CD14-positive monocyte (primary cell): ENCODE data around the gene CD33. TPM values are rescaled to one million over a fixed set of nuclear protein-coding genes. Genes with fewer than 3 reads are reported as not detected.

Source experiments
- DNase-seq, 3 donors: peaks; one replicate each; pipeline ENCODE4 v3.0.0-alpha.2; 2011 to 2022
- H2AFZ ChIP-seq: 2 replicates; pipeline ENCODE4 v1.6.0; 2012; ENCODE audit warnings: mild to moderate bottlenecking, low read depth, low read length, inconsistent platforms; ENCODE audit not compliant: insufficient read depth, poor library complexity, severe bottlenecking
- H3K27ac ChIP-seq, 2 donors: 1 replicate in 1 of 2; 2 replicates in 1 of 2; pipeline ENCODE4 v1.5.1; 2012 to 2013; ENCODE audit warnings: low read length in 2 of 2, control low read depth in 1 of 2, inconsistent platforms in 1 of 2, low read depth in 1 of 2, mild to moderate bottlenecking in 1 of 2
- H3K27me3 ChIP-seq, 2 donors: one replicate each; pipeline versions ENCODE4 v1.6.0 to v1.6.1; 2011 to 2013; ENCODE audit warnings: low read length in 2 of 2; ENCODE audit not compliant: control insufficient read depth in 2 of 2, insufficient read depth in 2 of 2
- H3K36me3 ChIP-seq, 2 donors: replicated peaks in 1 of 2; 1 replicate in 1 of 2; 2 replicates in 1 of 2; pipeline versions ENCODE4 v1.5.1 to v1.6.1; 2012 to 2013; ENCODE audit warnings: low read length in 2 of 2, control low read depth in 1 of 2, inconsistent platforms in 1 of 2, mild to moderate bottlenecking in 1 of 2; ENCODE audit not compliant: insufficient read depth in 2 of 2, control insufficient read depth in 1 of 2
- H3K4me1 ChIP-seq, 2 donors: 1 replicate in 1 of 2; 2 replicates in 1 of 2; pipeline versions ENCODE4 v1.5.1 to v1.6.1; 2012 to 2013; ENCODE audit warnings: low read length in 2 of 2, control low read depth in 1 of 2, inconsistent platforms in 1 of 2, mild to moderate bottlenecking in 1 of 2, moderate library complexity in 1 of 2; ENCODE audit not compliant: insufficient read depth in 2 of 2, control insufficient read depth in 1 of 2
- H3K4me2 ChIP-seq: replicated peaks from 2 replicates; pipeline ENCODE3; 2012; ENCODE audit warnings: low read length, moderate library complexity, mild to moderate bottlenecking; ENCODE audit not compliant: poor library complexity, severe bottlenecking; ENCODE audit errors: extremely low read depth
- H3K4me3 ChIP-seq, 3 experiments: fragments of 200-600 bp in 1 of 3; sonication (generic) in 1 of 3; replicated peaks in 1 of 3; 1 replicate in 2 of 3; 2 replicates in 1 of 3; pipeline ENCODE4 v1.5.1; 2011 to 2013; ENCODE audit warnings: low read length in 3 of 3, mild to moderate bottlenecking in 3 of 3, control low read depth in 2 of 3, low read depth in 2 of 3, inconsistent platforms in 1 of 3, moderate library complexity in 1 of 3
- H3K79me2 ChIP-seq: 2 replicates; pipeline ENCODE4 v1.6.0; 2012; ENCODE audit warnings: mild to moderate bottlenecking, control low read depth, inconsistent platforms, low read length, moderate library complexity; ENCODE audit not compliant: insufficient read depth
- H3K9ac ChIP-seq: 2 replicates; pipeline ENCODE4 v1.6.0; 2017; ENCODE audit warnings: low read length, mild to moderate bottlenecking; ENCODE audit not compliant: insufficient read depth, poor library complexity, severe bottlenecking
- H3K9me3 ChIP-seq, 2 donors: replicated peaks in 1 of 2; 1 replicate in 1 of 2; 2 replicates in 1 of 2; pipeline versions ENCODE4 v1.5.1 to v1.6.1; 2012 to 2013; ENCODE audit warnings: low read length in 2 of 2, control low read depth in 1 of 2; ENCODE audit not compliant: control insufficient read depth in 1 of 2, insufficient read depth in 1 of 2
- H4K20me1 ChIP-seq: 2 replicates; pipeline ENCODE4 v1.6.0; 2012; ENCODE audit warnings: mild to moderate bottlenecking, low read length, control low read depth, moderate library complexity; ENCODE audit not compliant: insufficient read depth
- H3K27ac Mint-ChIP-seq, 7 donors: one replicate each; pipeline ENCODE4 v1.8.0; 2020; ENCODE audit warnings: mild to moderate bottlenecking in 7 of 7, mixed read lengths in 7 of 7, moderate library complexity in 6 of 7, inconsistent platforms in 2 of 7
- H3K27me3 Mint-ChIP-seq, 3 donors: one replicate each; pipeline ENCODE4 v1.8.0; 2021 to 2022; ENCODE audit warnings: low read depth in 3 of 3, mild to moderate bottlenecking in 3 of 3, mixed read lengths in 3 of 3, moderate library complexity in 3 of 3, inconsistent platforms in 1 of 3
- H3K36me3 Mint-ChIP-seq, 2 donors: one replicate each; pipeline ENCODE4 v1.8.0; 2020; ENCODE audit warnings: mixed read lengths in 2 of 2, inconsistent platforms in 1 of 2, mild to moderate bottlenecking in 1 of 2
- H3K4me1 Mint-ChIP-seq: one replicate; pipeline ENCODE4 v1.8.0; 2020; ENCODE audit warnings: mild to moderate bottlenecking, mixed read lengths
- H3K4me3 Mint-ChIP-seq, 2 donors: one replicate each; pipeline ENCODE4 v1.8.0; 2020; ENCODE audit warnings: mild to moderate bottlenecking in 2 of 2, mixed read lengths in 2 of 2, moderate library complexity in 1 of 2
- H3K9me3 Mint-ChIP-seq, 7 donors: one replicate each; pipeline ENCODE4 v1.8.0; 2020 to 2022; ENCODE audit warnings: mixed read lengths in 7 of 7, mild to moderate bottlenecking in 6 of 7, moderate library complexity in 6 of 7, inconsistent platforms in 2 of 7
- CTCF ChIP-seq: fragments of 200-600 bp; IDR thresholded peaks from one replicate; pipeline ENCODE4 v1.8.0; 2022; ENCODE audit warnings: antibody characterized with exemption, mild to moderate bottlenecking
- WGBS: methylation state at CpG from one replicate; pipeline ENCODE4 v1.1.5; 2013; ENCODE audit warnings: missing lambda C conversion rate; ENCODE audit not compliant: insufficient coverage; 5-methylcytosine and 5-hydroxymethylcytosine counted together
- intact Hi-C, 2 donors: fragments of 100-400 bp; cut with micrococcal nuclease; formaldehyde crosslinking; loops; one replicate each; pipeline versions ENCODE4 v1.15.0 to v1.15.1; 2023
- polyA plus RNA-seq, 3 donors: library from polyadenylated mRNA; depleted of rRNA in 1 of 3; unstranded in 2 of 3; stranded (reverse) in 1 of 3; fragments of 300-500 nt in 2 of 3; fragments of >200 nt in 1 of 3; fragmentation: Illumina TruSeq in 2 of 3; gene quantifications; 1 replicate in 2 of 3; 2 replicates in 1 of 3; pipeline ENCODE4 v1.2.3, GENCODE V29; 2012 to 2021

Gene CD33
- polyA plus RNA-seq, 3 donors = 229 to 360 (median 264) TPM

- Histone ChIP-seq H3K4me3 (no peak overlapping the region), H3K4me1 (peaks cover 30 to 34% of the 10 kb centered on the region in 2 donors), H4K20me1 (no peaks in the 10 kb centered on the region), H3K27ac (no peak overlapping the region), H3K79me2 (no peaks in the 10 kb centered on the region), H3K9ac (no peak overlapping the region), H3K27me3 (peaks cover 0 to 5% of the 10 kb centered on the region in 2 donors), H3K9me3 (no peaks in the 10 kb centered on the region), H2AFZ (no peak overlapping the region), H3K36me3 (no peaks in the 10 kb centered on the region), H3K4me2 (no peak overlapping the region)
- 91% methylated on average over 7 of the region's 11 CpGs for WGBS
- H3K9me3 Mint-ChIP-seq = peaks cover 0 to 4% (median 0%) of the 10 kb centered on the region in 7 donors
- no peak for TF ChIP-seq CTCF
- no peak overlapping the region for H3K27ac Mint-ChIP-seq
- intact Hi-C loops = no loop called here
- no peak overlapping the region for H3K4me3 Mint-ChIP-seq
- H3K27me3 Mint-ChIP-seq = peaks cover 7 to 11% (median 10%) of the 10 kb centered on the region in 3 donors
- DNase-seq = no peak
- H3K36me3 Mint-ChIP-seq = peaks cover 0 to 5% of the 10 kb centered on the region in 2 donors
- H3K4me1 Mint-ChIP-seq = peaks cover 33% of the 10 kb centered on the region
These were observed 37.3 kb upstream of the CD33 start for GRCh38 chr19:51187395-51188226.

- Mint-ChIP-seq H3K27ac (no peak overlapping the region), H3K4me3 (no peak overlapping the region), H3K4me1 (peaks cover 28% of the 10 kb centered on the region), H3K36me3 (peaks cover 0 to 5% of the 10 kb centered on the region in 2 donors), H3K27me3 (peaks cover 7 to 13% (median 11%) of the 10 kb centered on the region in 3 donors), H3K9me3 (peaks cover 0 to 4% (median 0%) of the 10 kb centered on the region in 7 donors)
- Histone ChIP-seq H2AFZ (no peak overlapping the region), H3K9me3 (no peaks in the 10 kb centered on the region), H3K36me3 (no peaks in the 10 kb centered on the region), H3K9ac (no peak overlapping the region), H3K27me3 (peaks cover 0 to 5% of the 10 kb centered on the region in 2 donors), H4K20me1 (no peaks in the 10 kb centered on the region), H3K4me1 (peaks cover 24 to 30% of the 10 kb centered on the region in 2 donors), H3K79me2 (no peaks in the 10 kb centered on the region), H3K27ac (no peak overlapping the region), H3K4me3 (no peak overlapping the region), H3K4me2 (no peak overlapping the region)
- DNase-seq = no peak
- intact Hi-C loops = no loop called here
- no peak for TF ChIP-seq CTCF
- no CpG with 5 or more reads among the region's 2 CpGs for WGBS
These were observed 36.7 kb upstream of the CD33 start for GRCh38 chr19:51188227-51188559.
